SK-N-MC (cell line): ENCODE results near the gene PEPD.

Experiments
- EZH2 ChIP-seq: fragments of 200-600 bp; sonication (generic); IDR thresholded peaks from one replicate; pipeline ENCODE4 v1.6.1; 2017; ENCODE audit warnings: antibody characterized with exemption
- FOXP2 ChIP-seq: optimal IDR thresholded peaks from 2 replicates; pipeline ENCODE3; 2011; ENCODE audit warnings: mild to moderate bottlenecking, moderate library complexity; ENCODE audit not compliant: insufficient read depth; ENCODE audit errors: extremely low read length, control extremely low read depth
- POLR2AphosphoS5 ChIP-seq: IDR thresholded peaks from 2 replicates; pipeline ENCODE4 v1.6.1; 2012; ENCODE audit warnings: mild to moderate bottlenecking, low read depth, low read length, borderline replicate concordance

GRCh38 chr19:33557720-33558119 lies 36.1 kb upstream of the PEPD start:
- TF ChIP-seq POLR2AphosphoS5 (no peak), EZH2 (no peak), FOXP2 (no peak)
